GM21390 (cell line): ENCODE measurements around the gene FRMD4A.

Source experiments
- ATAC-seq: cut with Tn5 transposase; IDR thresholded peaks from one replicate; pipeline ENCODE4 v1.9.1; 2021; ENCODE audit not compliant: unreplicated experiment

FRMD4A gene

DNA sequence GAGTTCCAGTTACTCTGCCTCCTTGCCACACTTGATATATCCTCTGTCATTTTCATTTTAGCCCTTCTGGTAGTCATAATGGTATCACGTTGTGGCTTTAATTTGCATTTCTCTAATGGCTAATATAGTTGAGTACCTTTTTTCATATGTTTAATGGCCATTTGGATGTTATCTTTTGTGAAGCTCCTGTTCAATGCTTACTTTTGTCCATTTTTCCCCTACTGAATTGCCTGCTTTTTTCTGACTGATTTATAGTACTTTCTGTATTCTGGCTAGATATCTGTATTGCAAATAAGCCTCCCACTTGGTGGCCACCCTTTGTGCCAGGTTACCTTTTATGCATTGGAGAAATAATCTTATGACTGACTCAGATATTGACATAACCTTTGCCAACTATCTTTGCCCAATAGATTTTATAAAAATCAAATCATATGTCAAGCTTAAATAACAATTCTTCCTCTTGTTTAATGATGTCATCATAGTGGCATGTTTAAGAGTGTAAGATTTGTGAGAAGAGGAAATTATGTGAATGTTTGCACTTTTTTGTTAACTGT is 693.3 kb downstream of the FRMD4A start:
- ATAC-seq, result no peak

DNA sequence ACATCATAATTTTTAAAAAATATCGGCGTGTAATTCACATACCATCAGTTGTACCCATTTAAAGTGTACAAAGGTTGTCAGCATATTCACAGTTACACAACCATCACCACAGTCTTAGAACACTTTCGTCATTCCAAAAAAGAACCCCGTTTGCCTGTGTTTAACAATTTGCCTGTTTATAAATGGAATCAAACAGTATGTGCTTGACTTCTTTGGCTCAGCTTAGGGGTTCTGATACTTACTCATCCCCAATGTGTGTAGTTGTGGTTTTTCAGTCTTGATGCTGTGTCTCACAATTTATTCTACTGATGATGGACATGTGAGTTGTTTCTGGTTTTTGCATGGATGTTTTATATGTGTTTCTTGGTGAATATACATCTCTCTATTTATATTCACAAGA is 693.9 kb downstream of the FRMD4A start:
- ATAC-seq, result no peak

DNA sequence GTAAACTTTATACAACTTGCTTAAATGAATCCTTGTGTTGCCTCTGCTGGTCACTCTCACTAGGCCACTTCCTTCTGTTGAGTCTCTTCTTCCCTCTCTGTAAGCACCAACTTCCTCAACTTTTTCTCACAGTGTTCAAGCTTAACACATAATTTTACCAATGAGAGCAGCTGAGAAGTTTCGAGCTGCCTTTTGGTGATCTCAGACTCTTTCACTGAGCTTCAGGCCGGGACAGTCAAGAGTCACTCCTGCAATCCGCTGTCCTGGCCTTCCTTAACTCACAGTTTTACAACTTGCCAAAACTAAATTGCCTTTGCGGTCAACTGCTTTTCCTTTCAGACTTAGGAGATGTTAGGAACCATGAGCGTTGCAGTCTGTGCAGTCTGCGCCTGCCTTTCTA is 696.5 kb downstream of the FRMD4A start:
- no peak for ATAC-seq

- no peak for ATAC-seq
Observed at GRCh38 chr10:13633689-13634088, 697.0 kb downstream of the FRMD4A start.

DNA sequence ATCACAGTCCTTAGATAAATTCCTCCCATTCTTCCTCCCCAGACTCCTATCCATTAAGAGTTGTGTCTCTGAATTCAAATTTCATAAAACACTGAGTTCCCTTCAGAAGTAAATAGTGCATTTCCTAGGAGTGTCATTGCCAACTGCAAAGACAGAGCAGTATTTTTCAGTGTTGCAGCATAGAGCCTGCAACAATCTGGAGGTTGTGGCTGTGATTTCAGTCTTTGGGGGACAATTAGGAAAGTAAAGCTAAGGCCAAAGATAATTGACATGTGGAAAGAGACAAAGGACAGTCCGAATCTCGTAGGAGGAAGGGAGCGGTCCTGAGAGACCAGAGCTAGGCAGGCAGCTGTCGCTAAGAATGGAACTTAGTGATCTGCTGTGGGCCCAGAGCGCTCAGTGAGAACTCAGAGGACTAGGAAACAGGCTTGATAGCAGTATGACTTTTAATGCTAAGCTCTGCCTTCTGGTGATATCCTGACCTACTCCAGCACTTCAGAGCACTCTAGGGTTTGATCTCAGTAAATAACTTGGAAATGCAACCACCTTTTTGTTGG is 697.8 kb downstream of the FRMD4A start:
- ATAC-seq, result no peak

- no peak for ATAC-seq
Observed at GRCh38 chr10:13632440-13632839, 698.3 kb downstream of the FRMD4A start.

- no peak for ATAC-seq
Observed at GRCh38 chr10:13631594-13631993, 699.1 kb downstream of the FRMD4A start.

DNA sequence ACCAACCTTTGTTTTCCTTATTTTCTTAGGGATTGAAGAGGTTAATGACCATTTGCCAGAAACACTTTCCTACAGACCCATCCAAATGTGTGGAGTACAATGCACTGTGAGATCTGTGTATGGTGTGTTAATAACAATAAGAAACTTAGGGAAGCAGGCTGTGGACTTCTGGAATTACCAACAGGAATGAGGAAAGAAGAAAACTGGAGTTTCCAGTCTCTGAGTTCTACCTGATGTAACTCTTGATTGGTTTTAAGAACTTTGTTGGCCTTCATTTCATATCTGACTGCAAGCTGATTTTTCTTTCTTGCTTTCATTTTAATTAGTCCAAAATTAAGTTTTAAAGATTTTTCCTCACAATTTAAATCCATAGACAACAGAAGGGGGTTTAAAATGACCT is 700.5 kb downstream of the FRMD4A start:
- no peak for ATAC-seq

GRCh38 chr10:13629116-13629515 is 701.6 kb downstream of the FRMD4A start:
- ATAC-seq, result no peak

DNA sequence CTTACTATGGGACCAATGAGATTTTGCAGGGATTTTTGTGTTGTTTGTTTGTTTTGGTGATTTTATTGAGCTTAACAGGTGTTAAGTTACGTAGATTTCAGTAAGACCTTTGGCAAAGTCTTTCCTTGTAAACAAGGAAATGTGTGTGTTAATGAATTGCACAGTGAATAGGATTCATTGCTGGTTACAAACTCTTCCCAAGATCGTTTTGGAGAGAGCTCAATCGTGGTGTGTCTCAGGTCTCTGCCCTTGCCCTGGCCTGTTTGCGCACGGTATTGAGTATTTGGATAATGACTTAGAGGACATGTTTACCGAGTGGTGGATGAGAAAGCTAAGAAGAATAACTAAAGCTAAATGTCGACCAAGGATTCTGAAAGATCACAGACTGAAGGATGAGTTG is 702.1 kb downstream of the FRMD4A start:
- no peak for ATAC-seq

DNA sequence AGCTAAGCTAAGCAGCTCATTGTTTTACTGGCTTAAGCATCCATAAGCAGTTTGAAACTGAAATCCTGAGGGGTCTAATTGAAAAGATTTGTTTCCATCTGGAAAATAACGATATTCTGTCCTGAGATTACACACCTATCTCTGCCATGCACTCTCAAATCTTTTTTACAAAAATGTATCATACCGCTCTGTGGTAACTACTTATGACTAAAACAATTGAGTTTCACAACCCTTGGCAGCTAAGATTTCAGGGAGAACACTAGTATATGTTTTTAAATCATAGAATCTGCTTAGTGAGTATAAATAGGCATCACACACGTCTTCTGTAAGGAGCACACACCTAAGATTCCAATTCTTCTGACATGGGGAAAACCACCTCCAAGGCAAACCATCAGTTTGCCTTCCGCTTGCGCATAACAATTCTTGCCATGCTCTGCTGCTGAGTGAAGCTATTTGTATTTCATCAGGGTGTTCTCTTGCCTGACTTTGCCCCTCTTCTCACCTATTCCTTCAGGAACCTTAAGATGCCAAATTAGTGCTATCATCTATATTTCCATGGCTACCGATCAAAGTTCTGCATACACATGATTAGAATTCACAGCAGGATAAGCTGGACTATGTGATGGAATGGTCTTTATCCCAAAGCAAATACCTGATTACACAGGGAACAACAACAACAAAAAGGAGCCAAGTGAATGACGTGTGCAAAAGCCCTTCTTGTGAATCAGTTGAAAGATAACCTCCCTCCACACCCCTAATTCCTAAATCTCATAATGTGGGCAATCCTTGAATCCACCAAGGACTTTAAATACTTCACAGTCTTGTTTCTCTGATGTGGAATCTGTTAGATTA is 703.0 kb downstream of the FRMD4A start:
- ATAC-seq, result no peak

DNA sequence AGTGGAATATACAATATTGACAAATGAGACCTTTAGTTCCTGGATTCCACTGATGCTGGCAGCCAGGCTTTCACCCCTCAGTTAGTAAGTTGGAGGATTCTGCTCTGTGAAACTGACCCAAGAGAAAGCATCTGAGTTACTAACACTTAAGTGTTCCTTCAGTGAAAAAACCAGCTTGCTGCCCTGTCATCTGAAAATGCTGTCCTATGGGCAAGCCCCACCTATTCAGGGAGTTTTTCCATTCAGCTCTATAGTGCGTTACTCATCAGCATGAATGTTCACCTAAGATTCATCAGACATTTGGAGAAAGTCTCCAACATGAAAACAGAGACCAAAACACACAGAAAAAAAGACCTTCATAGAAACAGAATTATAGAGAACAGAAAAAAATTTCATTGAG is 706.1 kb downstream of the FRMD4A start:
- no peak for ATAC-seq

DNA sequence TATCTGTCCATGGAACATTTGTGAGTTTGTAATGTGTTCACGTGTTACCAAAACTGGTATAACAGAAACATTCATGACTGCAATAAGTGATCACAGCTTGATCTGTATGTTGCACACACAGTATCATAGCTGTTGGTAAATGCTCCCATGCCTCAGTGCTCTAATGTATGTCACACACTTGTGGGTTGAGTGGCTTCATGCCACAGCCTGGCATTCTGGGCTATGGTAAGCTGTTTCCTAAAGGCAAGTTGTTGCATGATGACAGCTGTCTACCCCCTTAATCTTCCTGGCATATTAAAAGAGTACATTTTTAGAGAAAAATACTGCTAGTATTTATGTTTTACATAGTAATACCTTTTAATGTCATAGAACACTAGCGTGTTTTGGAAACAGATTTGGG is 708.8 kb downstream of the FRMD4A start:
- no peak for ATAC-seq

DNA sequence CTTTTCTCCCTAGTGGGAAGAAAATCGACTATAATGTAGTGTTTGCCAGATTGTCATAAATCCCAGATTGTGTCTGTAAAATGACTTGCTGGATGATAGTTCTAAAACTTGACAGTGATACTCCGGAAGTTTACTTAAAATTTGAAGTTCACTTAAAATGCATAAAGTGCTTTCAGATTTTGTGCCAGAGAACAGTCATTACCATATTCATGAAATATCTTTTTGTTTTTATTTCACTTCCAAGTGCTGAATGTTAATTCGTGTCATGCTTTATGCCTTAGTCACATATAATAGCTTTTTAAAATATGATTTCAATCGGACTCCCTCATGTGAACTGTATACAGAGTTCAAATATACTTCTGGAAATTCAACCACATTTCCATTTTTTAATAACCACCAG is 713.6 kb downstream of the FRMD4A start:
- no peak for ATAC-seq

GRCh38 chr10:13615650-13616300 is 714.9 kb downstream of the FRMD4A start:
- ATAC-seq, result no peak

DNA sequence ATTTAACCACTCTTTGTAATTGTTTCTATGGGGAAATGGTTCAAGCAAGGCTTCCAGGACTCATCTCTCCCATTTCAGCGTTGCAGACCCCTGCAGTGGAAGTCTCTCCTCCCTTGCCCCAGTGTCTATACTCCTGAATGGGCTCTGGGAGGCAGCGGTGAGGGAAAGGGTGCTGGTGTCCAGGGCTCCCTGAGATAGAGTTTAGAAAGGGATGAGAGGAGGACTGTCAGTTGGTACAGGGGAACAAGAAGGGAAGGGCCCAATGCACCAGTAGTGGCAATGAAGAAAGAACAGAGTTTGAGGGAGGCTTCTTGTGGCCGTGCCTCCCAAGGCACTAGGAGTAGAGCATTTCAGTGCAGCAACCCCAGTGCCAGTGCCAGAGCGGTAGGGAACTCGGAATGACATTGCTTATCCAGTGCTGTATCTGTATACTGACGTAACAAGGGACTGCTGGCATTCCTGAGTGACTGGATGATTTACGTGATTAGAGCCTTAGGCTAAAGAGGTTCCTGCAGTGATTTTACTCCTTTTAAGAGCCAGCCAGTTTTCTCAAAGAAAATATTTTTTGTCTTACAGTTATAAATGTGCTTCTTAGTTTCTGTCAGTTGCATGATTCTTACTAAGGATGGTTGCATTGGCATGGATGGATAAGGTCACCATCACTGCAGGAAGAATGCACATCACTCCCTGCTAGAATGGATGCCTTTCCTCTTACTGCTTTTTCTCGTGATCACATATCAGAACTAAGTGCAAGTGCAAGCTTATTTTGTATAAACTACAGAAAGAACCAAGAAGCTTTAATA is 716.0 kb downstream of the FRMD4A start:
- ATAC-seq, result no peak

- ATAC-seq, result no peak
Observed at GRCh38 chr10:13613519-13613918, 717.2 kb downstream of the FRMD4A start.

DNA sequence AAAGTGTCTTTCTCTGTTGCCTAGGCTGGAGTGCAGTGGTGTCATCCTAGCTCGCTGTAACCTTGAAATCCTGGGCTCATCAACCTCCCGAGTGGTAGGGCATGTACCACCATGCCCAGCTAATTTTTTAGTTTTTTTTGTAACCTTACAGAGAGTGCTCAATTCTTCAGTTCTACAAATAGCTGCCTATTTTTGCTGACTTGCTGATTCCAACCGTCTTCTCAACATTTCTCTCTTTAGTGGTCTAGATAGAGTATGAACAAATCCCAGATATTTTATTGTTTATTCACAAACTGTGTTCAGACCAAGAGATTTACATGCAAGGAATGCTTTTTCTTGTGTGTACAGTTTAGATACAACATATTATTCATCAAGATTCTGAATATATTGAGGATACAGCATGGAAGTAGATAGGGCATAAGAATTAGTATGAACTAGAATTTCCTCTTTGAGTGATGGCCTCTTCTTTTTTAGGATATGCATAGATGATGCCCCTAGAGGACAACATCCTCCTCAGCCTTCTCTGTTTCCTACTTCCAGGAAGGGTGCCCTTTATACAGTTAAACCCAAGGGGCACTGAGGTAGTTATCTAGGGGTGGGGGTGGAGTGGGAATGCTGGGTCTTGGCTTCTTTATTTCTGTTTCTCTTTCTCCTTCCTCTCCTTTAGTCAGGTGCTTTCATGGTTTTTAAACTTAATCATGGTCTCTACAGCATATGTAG is 717.9 kb downstream of the FRMD4A start:
- no peak for ATAC-seq

DNA sequence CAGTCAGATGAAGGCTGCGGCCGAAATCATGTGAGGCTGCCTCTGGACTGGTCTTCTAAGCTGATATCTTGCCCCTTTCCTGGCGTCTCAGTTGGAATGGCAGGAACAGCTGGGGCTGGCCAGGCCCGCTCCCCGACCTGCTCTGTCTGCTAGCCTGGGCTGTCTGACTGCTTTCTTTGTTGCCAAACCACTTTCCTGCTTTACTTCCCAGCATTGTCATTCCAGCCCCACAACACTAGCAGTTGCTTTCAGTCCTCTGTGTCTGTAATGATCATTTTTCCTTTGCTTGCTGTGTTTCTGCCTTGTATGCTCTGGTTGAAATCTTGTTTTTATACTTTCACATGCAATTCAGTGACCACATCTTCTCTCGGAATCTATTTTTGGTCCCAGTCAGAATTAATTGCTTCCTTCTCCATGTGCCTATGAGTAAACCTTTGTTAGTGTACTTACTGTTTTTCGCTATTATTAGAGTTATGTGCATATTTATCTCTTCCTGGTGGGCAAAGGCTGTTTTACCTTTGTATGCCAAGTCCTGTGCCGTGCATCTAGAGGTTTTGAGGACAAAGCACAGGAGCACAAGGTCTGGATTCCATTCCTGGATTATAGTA is 722.4 kb downstream of the FRMD4A start:
- no peak for ATAC-seq
